IMR-90 (cell line): ENCODE measurements around the gene PGK1. TPM values are rescaled to one million over a fixed set of nuclear protein-coding genes. Genes with fewer than 3 reads are reported as not detected.

Experiments used
- ATAC-seq: fragments of 200-7000 bp; cut with Tn5 transposase; 2 replicates; pipeline ENCODE4 v1.9.1; 2020; ENCODE audit warnings: low read depth, mild to moderate bottlenecking, moderate library complexity
- BruUV-seq: library from RNA; stranded (reverse); fragments of 400-500 nt; replicated peaks from 2 replicates; lab custom pipeline; 2021; lab: Mats Ljungman, UMichigan
- CTCF ChIA-PET: fragments of 300-600 bp; formaldehyde crosslinking; extraction: SDS; loops from one replicate; lab custom pipeline; 2021; ENCODE audit warnings: antibody characterized with exemption; lab: Yijun Ruan, JAX
- POLR2A ChIA-PET: fragments of 300-600 bp; sonication (Branson Sonifier 250); formaldehyde crosslinking; loops from one replicate; lab custom pipeline; 2022; ENCODE audit warnings: antibody characterized with exemption; ENCODE audit not compliant: unreplicated experiment; lab: Charles Lee
- DNase-seq: peaks from one replicate; pipeline ENCODE4 v3.0.0; 2013
- H2AFZ ChIP-seq: replicated peaks from 2 replicates; pipeline ENCODE3; 2013; ENCODE audit warnings: low read length, mild to moderate bottlenecking; ENCODE audit not compliant: poor library complexity
- H2AK5ac ChIP-seq: 2 replicates; pipeline ENCODE4 v1.6.1; 2013; ENCODE audit warnings: low read depth, low read length, inconsistent platforms
- H2AK9ac ChIP-seq: replicated peaks from 2 replicates; pipeline ENCODE3; 2013; ENCODE audit warnings: mild to moderate bottlenecking, low read depth, low read length, moderate library complexity; ENCODE audit not compliant: poor library complexity
- H2BK120ac ChIP-seq: 2 replicates; pipeline ENCODE4 v1.6.1; 2013; ENCODE audit warnings: low read depth, low read length, inconsistent platforms
- H2BK15ac ChIP-seq: 3 replicates; pipeline ENCODE4 v1.6.1; 2013; ENCODE audit warnings: low read depth, low read length, inconsistent platforms
- H2BK20ac ChIP-seq: 2 replicates; pipeline ENCODE4 v1.6.1; 2013; ENCODE audit warnings: low read depth, mild to moderate bottlenecking, inconsistent platforms, low read length, moderate library complexity
- H2BK5ac ChIP-seq: 2 replicates; pipeline ENCODE4 v1.6.1; 2013; ENCODE audit warnings: mild to moderate bottlenecking, low read depth, low read length, inconsistent platforms; ENCODE audit not compliant: poor library complexity, severe bottlenecking
- H3K14ac ChIP-seq: replicated peaks from 2 replicates; pipeline ENCODE4 v1.6.1; 2013; ENCODE audit warnings: low read depth, low read length, inconsistent platforms
- H3K18ac ChIP-seq: 2 replicates; pipeline ENCODE4 v1.6.1; 2013; ENCODE audit warnings: low read depth, low read length, control low read depth
- H3K23ac ChIP-seq: 2 replicates; pipeline ENCODE4 v1.6.1; 2013; ENCODE audit warnings: low read depth, low read length, inconsistent platforms
- H3K27ac ChIP-seq: 2 replicates; pipeline ENCODE4 v1.5.1; 2013; ENCODE audit warnings: mild to moderate bottlenecking, control low read depth, low read length; ENCODE audit not compliant: insufficient read depth
- H3K27me3 ChIP-seq: 2 replicates; pipeline ENCODE4 v1.6.1; 2013; ENCODE audit warnings: low read length; ENCODE audit not compliant: control insufficient read depth, insufficient read depth
- H3K36me3 ChIP-seq: 2 replicates; pipeline ENCODE4 v1.6.1; 2013; ENCODE audit warnings: low read length, mixed read lengths; ENCODE audit not compliant: control insufficient read depth, insufficient read depth
- H3K4ac ChIP-seq: 2 replicates; pipeline ENCODE4 v1.6.1; 2013; ENCODE audit warnings: low read depth, low read length, inconsistent platforms
- H3K4me1 ChIP-seq: 2 replicates; pipeline ENCODE4 v1.6.1; 2013; ENCODE audit warnings: low read length, mixed read lengths; ENCODE audit not compliant: control insufficient read depth, insufficient read depth
- H3K4me2 ChIP-seq: 2 replicates; pipeline ENCODE4 v1.6.1; 2013; ENCODE audit warnings: low read depth, mild to moderate bottlenecking, control low read depth, low read length, moderate library complexity
- H3K4me3 ChIP-seq: 2 replicates; pipeline ENCODE4 v1.5.1; 2013; ENCODE audit warnings: low read depth, mild to moderate bottlenecking, control low read depth, low read length, moderate library complexity; ENCODE audit not compliant: insufficient read depth
- H3K56ac ChIP-seq: 2 replicates; pipeline ENCODE4 v1.6.1; 2013; ENCODE audit warnings: low read length, inconsistent platforms; ENCODE audit not compliant: insufficient read depth; ENCODE audit errors: extremely low read depth
- H3K79me1 ChIP-seq, 2 experiments: 2 replicates each; pipeline ENCODE4 v1.6.1; 2013; ENCODE audit warnings: low read length in 2 of 2, inconsistent platforms in 1 of 2, low read depth in 1 of 2
- H3K9ac ChIP-seq: 2 replicates; pipeline ENCODE4 v1.6.1; 2013; ENCODE audit warnings: low read depth, low read length, control low read depth
- H3K9me1 ChIP-seq: 2 replicates; pipeline ENCODE4 v1.6.1; 2013; ENCODE audit warnings: low read length, inconsistent platforms; ENCODE audit not compliant: insufficient read depth
- H3K9me3 ChIP-seq: 2 replicates; pipeline ENCODE4 v1.6.1; 2013; ENCODE audit warnings: low read length; ENCODE audit not compliant: control insufficient read depth, insufficient read depth
- H4K20me1 ChIP-seq: 2 replicates; pipeline ENCODE4 v1.6.1; 2013; ENCODE audit warnings: low read length, inconsistent platforms; ENCODE audit not compliant: insufficient read depth
- H4K5ac ChIP-seq: 2 replicates; pipeline ENCODE4 v1.6.1; 2013; ENCODE audit warnings: mild to moderate bottlenecking, low read depth, low read length, control low read depth
- H4K8ac ChIP-seq, 2 experiments: 2 replicates each; pipeline ENCODE4 v1.6.1; 2013; ENCODE audit warnings: low read depth in 2 of 2, low read length in 2 of 2, control low read depth in 1 of 2, inconsistent platforms in 1 of 2
- H4K91ac ChIP-seq: 2 replicates; pipeline ENCODE4 v1.6.1; 2013; ENCODE audit warnings: low read depth, low read length, inconsistent platforms; ENCODE audit not compliant: insufficient read depth
- MXI1 ChIP-seq: IDR thresholded peaks from 2 replicates; pipeline ENCODE4 v1.6.1; 2012; ENCODE audit warnings: low read depth, mild to moderate bottlenecking, low read length, moderate library complexity, borderline replicate concordance
- WGBS, 2 experiments: methylation state at CpG; one replicate each; pipeline versions ENCODE4 v1.1.5 to v1.1.7; 2013; ENCODE audit warnings: missing lambda C conversion rate in 2 of 2; ENCODE audit not compliant: insufficient read length in 1 of 2; ENCODE audit errors: extremely low coverage in 2 of 2; 5-methylcytosine and 5-hydroxymethylcytosine counted together
- dilution Hi-C: fragments of 300-500 bp; cut with HindIII; formaldehyde crosslinking; loops from one replicate; pipeline ENCODE4 v1.14.3; 2018; ENCODE audit warnings: low sequenced_read_pairs; ENCODE audit not compliant: unreplicated experiment
- in situ Hi-C: fragments of 300-500 bp; cut with MboI; formaldehyde crosslinking; loops from 3 replicates; pipeline ENCODE4 v1.14.3; 2019; ENCODE audit warnings: low sequenced_read_pairs, inconsistent platforms, mixed read lengths
- intact Hi-C: fragments of 100-400 bp; cut with micrococcal nuclease; formaldehyde crosslinking; loops from 2 replicates; pipeline ENCODE4 v1.10.0; 2022
- polyA plus RNA-seq, 3 experiments: library from polyadenylated mRNA; depleted of rRNA; stranded (reverse); fragments of >200 nt; gene quantifications; 2 replicates each; pipeline ENCODE4 v1.2.3, GENCODE V29; 2012; ENCODE audit warnings: low replicate concordance in 1 of 3
- total RNA-seq: library from RNA; depleted of rRNA; stranded (reverse); fragments of >200 nt; gene quantifications from 2 replicates; pipeline ENCODE4 v1.2.3, GENCODE V29; 2012
- TF ChIP-seq, protein P1 (sequence below): conservative IDR thresholded peaks from 2 replicates; pipeline ENCODE4 v1.5.1; 2012; ENCODE audit warnings: mild to moderate bottlenecking, low read depth, low read length, improper control_type of control experiment

Gene PGK1
- total and polyA plus RNA-seq, 2 of the 4 experiments (the other 2 are of a cell fraction) = 498 to 744 TPM

GRCh38 chrX:78124307-78124706 is 20.3 kb downstream of the PGK1 start:
- Histone ChIP-seq H2BK15ac (no peak overlapping the region), H2BK120ac (no peak overlapping the region), H2AFZ (no peak overlapping the region), H3K4me3 (no peak overlapping the region), H3K27me3 (no peaks in the 10 kb centered on the region), H3K27ac (no peak overlapping the region), H3K79me1 (peaks cover 4 to 6% of the 10 kb centered on the region in 2 experiments; a peak in 2 of 4 replicates), H3K9ac (no peak overlapping the region), H2AK9ac (no peak overlapping the region), H2BK20ac (no peak overlapping the region), H3K56ac (no peak overlapping the region), H3K9me3 (no peaks in the 10 kb centered on the region), H3K18ac (no peak overlapping the region), H3K36me3 (peaks cover 34% of the 10 kb centered on the region), H4K5ac (no peak overlapping the region), H4K20me1 (peaks cover 48% of the 10 kb centered on the region), H3K4ac (no peak overlapping the region), H2AK5ac (no peak overlapping the region), H3K14ac (no peak overlapping the region), H4K8ac (no peak overlapping the region), H3K4me2 (no peak overlapping the region), H2BK5ac (no peak overlapping the region), H3K9me1 (no peaks in the 10 kb centered on the region), H4K91ac (no peak overlapping the region), H3K4me1 (no peaks in the 10 kb centered on the region), H3K23ac (no peak overlapping the region)
- in situ Hi-C loops = no loop called here
- intact Hi-C loops = no loop called here
- dilution Hi-C loops = no loop called here
- no TSS peak for BruUV-seq
- CTCF ChIA-PET = no interaction called here
- no peak for TF ChIP-seq MXI1
- TF ChIP-seq, protein P1, sequence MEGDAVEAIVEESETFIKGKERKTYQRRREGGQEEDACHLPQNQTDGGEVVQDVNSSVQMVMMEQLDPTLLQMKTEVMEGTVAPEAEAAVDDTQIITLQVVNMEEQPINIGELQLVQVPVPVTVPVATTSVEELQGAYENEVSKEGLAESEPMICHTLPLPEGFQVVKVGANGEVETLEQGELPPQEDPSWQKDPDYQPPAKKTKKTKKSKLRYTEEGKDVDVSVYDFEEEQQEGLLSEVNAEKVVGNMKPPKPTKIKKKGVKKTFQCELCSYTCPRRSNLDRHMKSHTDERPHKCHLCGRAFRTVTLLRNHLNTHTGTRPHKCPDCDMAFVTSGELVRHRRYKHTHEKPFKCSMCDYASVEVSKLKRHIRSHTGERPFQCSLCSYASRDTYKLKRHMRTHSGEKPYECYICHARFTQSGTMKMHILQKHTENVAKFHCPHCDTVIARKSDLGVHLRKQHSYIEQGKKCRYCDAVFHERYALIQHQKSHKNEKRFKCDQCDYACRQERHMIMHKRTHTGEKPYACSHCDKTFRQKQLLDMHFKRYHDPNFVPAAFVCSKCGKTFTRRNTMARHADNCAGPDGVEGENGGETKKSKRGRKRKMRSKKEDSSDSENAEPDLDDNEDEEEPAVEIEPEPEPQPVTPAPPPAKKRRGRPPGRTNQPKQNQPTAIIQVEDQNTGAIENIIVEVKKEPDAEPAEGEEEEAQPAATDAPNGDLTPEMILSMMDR = peak; percentile 15; the same call in 1 of the 2 replicates
- DNase-seq = no peak
- no peak for ATAC-seq
- WGBS, 2 experiments = no CpG with 5 or more reads among the region's 2 CpGs
- POLR2A ChIA-PET = no interaction called here
